ENCODE measurements around the gene WNT9B.

DNA sequence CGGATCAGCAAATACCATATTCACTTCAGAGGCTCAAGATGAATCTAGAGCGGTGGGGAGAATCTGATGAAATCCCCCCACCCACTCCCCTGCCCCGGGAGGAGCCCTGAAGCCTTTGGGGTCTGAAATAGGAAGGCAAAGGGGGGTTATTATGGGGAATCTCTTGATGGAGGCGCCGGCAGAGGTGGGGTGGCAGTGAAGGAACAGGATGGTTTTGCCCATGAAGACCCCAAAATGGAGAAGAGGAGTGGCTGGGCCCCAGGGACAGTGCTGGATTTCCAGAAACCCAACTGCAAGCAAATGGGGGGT lies 33.5 kb upstream of the WNT9B start:
- TF ChIP-seq, protein P1, sequence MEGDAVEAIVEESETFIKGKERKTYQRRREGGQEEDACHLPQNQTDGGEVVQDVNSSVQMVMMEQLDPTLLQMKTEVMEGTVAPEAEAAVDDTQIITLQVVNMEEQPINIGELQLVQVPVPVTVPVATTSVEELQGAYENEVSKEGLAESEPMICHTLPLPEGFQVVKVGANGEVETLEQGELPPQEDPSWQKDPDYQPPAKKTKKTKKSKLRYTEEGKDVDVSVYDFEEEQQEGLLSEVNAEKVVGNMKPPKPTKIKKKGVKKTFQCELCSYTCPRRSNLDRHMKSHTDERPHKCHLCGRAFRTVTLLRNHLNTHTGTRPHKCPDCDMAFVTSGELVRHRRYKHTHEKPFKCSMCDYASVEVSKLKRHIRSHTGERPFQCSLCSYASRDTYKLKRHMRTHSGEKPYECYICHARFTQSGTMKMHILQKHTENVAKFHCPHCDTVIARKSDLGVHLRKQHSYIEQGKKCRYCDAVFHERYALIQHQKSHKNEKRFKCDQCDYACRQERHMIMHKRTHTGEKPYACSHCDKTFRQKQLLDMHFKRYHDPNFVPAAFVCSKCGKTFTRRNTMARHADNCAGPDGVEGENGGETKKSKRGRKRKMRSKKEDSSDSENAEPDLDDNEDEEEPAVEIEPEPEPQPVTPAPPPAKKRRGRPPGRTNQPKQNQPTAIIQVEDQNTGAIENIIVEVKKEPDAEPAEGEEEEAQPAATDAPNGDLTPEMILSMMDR (IDR thresholded peaks at IDR 0.05): no peak
- TF ChIP-seq EZH2 (IDR thresholded peaks at IDR 0.05): peak; percentile 61
- no peak for TF ChIP-seq EZH2phosphoT487 (IDR thresholded peaks at IDR 0.05)
